B cell (primary cell): ENCODE data around the gene WNK4.

ENCODE experiments used
- EZH2 ChIP-seq: IDR thresholded peaks from 2 replicates; pipeline ENCODE4 v1.6.1; 2012; ENCODE audit warnings: borderline replicate concordance, low read depth, mild to moderate bottlenecking, moderate library complexity, low read length; ENCODE audit not compliant: insufficient read depth, poor library complexity, severe bottlenecking
- TF ChIP-seq, protein P1 (sequence below): fragments of 200-600 bp; IDR thresholded peaks from one replicate; pipeline ENCODE4 v1.8.0; 2022; ENCODE audit warnings: antibody characterized with exemption, mild to moderate bottlenecking

DNA sequence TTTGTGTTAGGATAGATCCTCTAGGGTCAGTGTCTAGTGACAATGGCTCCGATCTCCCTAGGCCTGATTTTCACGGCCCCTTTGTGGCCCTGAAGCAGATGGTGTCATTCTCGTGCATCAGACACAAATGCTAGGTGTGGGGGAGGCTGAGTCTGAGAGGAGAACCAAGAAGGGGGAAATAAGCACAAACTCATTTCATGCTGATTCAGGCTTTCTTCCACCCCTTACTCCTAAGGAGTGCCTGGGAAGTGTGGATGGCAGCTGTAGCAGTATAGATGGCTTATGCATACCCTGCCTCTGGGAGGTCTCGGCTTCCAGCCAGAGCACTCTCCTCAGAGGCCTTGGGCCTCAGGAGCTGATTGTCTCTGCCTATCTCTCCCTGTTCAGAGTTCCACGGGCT, 1.8 kb upstream of the WNK4 start:
- TF ChIP-seq, protein P1, sequence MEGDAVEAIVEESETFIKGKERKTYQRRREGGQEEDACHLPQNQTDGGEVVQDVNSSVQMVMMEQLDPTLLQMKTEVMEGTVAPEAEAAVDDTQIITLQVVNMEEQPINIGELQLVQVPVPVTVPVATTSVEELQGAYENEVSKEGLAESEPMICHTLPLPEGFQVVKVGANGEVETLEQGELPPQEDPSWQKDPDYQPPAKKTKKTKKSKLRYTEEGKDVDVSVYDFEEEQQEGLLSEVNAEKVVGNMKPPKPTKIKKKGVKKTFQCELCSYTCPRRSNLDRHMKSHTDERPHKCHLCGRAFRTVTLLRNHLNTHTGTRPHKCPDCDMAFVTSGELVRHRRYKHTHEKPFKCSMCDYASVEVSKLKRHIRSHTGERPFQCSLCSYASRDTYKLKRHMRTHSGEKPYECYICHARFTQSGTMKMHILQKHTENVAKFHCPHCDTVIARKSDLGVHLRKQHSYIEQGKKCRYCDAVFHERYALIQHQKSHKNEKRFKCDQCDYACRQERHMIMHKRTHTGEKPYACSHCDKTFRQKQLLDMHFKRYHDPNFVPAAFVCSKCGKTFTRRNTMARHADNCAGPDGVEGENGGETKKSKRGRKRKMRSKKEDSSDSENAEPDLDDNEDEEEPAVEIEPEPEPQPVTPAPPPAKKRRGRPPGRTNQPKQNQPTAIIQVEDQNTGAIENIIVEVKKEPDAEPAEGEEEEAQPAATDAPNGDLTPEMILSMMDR = no peak
- no peak for TF ChIP-seq EZH2
